Measurements from ENCODE around the gene IL21R.

Gene IL21R

GRCh38 chr16:27365142-27366089 lies 36.6 kb upstream of the IL21R start:
- peaks cover 7% of the 10 kb centered on the region for H3K4me1 ChIP-seq (ENCODE audit: control insufficient read depth, insufficient read depth, low read length)
- no peaks in the 10 kb centered on the region for H3K27me3 ChIP-seq (replicated peaks; ENCODE audit: control insufficient read depth, insufficient read depth, low read length)
- H3K36me3 ChIP-seq (ENCODE audit: control insufficient read depth, insufficient read depth, low read length, severe bottlenecking): peaks cover 22% of the 10 kb centered on the region
- H3K4me3 ChIP-seq (ENCODE audit: low read length): no peak overlapping the region
- DNase-seq (ENCODE audit: low read depth): no peak
- peaks cover 5% of the 10 kb centered on the region for H3K9me3 ChIP-seq (ENCODE audit: control insufficient read depth, low read length)
- H3K9ac ChIP-seq (ENCODE audit: low read length): no peak overlapping the region

- peaks cover 7% of the 10 kb centered on the region for H3K9me3 ChIP-seq (ENCODE audit: control insufficient read depth, low read length)
- H3K4me1 ChIP-seq (ENCODE audit: control insufficient read depth, insufficient read depth, low read length): peaks cover 7% of the 10 kb centered on the region
- no peak overlapping the region for H3K4me3 ChIP-seq (ENCODE audit: low read length)
- peak overlapping the region; percentile 12 for H3K9ac ChIP-seq (ENCODE audit: low read length)
- no peak for DNase-seq (ENCODE audit: low read depth)
- no peaks in the 10 kb centered on the region for H3K27me3 ChIP-seq (replicated peaks; ENCODE audit: control insufficient read depth, insufficient read depth, low read length)
- H3K36me3 ChIP-seq (ENCODE audit: control insufficient read depth, insufficient read depth, low read length, severe bottlenecking): peaks cover 16% of the 10 kb centered on the region
Measured at GRCh38 chr16:27366687-27367460, 35.1 kb upstream of the IL21R start.

- no peaks in the 10 kb centered on the region for H3K27me3 ChIP-seq (replicated peaks; ENCODE audit: control insufficient read depth, insufficient read depth, low read length)
- peak overlapping the region; percentile 45 for H3K4me3 ChIP-seq (ENCODE audit: low read length)
- peaks cover 7% of the 10 kb centered on the region for H3K9me3 ChIP-seq (ENCODE audit: control insufficient read depth, low read length)
- H3K4me1 ChIP-seq (ENCODE audit: control insufficient read depth, insufficient read depth, low read length): peaks cover 7% of the 10 kb centered on the region
- peak overlapping the region; percentile 4 for H3K9ac ChIP-seq (ENCODE audit: low read length)
- DNase-seq (ENCODE audit: low read depth): peak; percentile 78
- peaks cover 7% of the 10 kb centered on the region for H3K36me3 ChIP-seq (ENCODE audit: control insufficient read depth, insufficient read depth, low read length, severe bottlenecking)
Measured at GRCh38 chr16:27367461-27368357, 34.3 kb upstream of the IL21R start.

GRCh38 chr16:27368358-27368722 lies 33.6 kb upstream of the IL21R start:
- H3K9ac ChIP-seq (ENCODE audit: low read length): no peak overlapping the region
- H3K36me3 ChIP-seq (ENCODE audit: control insufficient read depth, insufficient read depth, low read length, severe bottlenecking): peaks cover 3% of the 10 kb centered on the region
- H3K27me3 ChIP-seq (replicated peaks; ENCODE audit: control insufficient read depth, insufficient read depth, low read length): no peaks in the 10 kb centered on the region
- DNase-seq (ENCODE audit: low read depth): no peak
- peaks cover 7% of the 10 kb centered on the region for H3K4me1 ChIP-seq (ENCODE audit: control insufficient read depth, insufficient read depth, low read length)
- H3K9me3 ChIP-seq (ENCODE audit: control insufficient read depth, low read length): peaks cover 7% of the 10 kb centered on the region
- H3K4me3 ChIP-seq (ENCODE audit: low read length): no peak overlapping the region

GRCh38 chr16:27369806-27370205 lies 32.2 kb upstream of the IL21R start:
- Histone ChIP-seq H3K9ac (ENCODE audit: low read length) (no peak overlapping the region), H3K36me3 (ENCODE audit: control insufficient read depth, insufficient read depth, low read length, severe bottlenecking) (no peaks in the 10 kb centered on the region), H3K27me3 (replicated peaks; ENCODE audit: control insufficient read depth, insufficient read depth, low read length) (no peaks in the 10 kb centered on the region), H3K9me3 (ENCODE audit: control insufficient read depth, low read length) (peaks cover 7% of the 10 kb centered on the region), H3K4me3 (ENCODE audit: low read length) (no peak overlapping the region), H3K4me1 (ENCODE audit: control insufficient read depth, insufficient read depth, low read length) (peaks cover 7% of the 10 kb centered on the region)
- no peak for DNase-seq (ENCODE audit: low read depth)

GRCh38 chr16:27370318-27370717 lies 31.7 kb upstream of the IL21R start:
- Histone ChIP-seq H3K4me1 (ENCODE audit: control insufficient read depth, insufficient read depth, low read length) (peaks cover 7% of the 10 kb centered on the region), H3K9ac (ENCODE audit: low read length) (no peak overlapping the region), H3K27me3 (replicated peaks; ENCODE audit: control insufficient read depth, insufficient read depth, low read length) (no peaks in the 10 kb centered on the region), H3K4me3 (ENCODE audit: low read length) (no peak overlapping the region), H3K36me3 (ENCODE audit: control insufficient read depth, insufficient read depth, low read length, severe bottlenecking) (no peaks in the 10 kb centered on the region), H3K9me3 (ENCODE audit: control insufficient read depth, low read length) (peaks cover 7% of the 10 kb centered on the region)
- DNase-seq (ENCODE audit: low read depth): no peak

GRCh38 chr16:27373312-27373711 lies 28.7 kb upstream of the IL21R start:
- H3K4me3 ChIP-seq (ENCODE audit: low read length): no peak overlapping the region
- H3K36me3 ChIP-seq (ENCODE audit: control insufficient read depth, insufficient read depth, low read length, severe bottlenecking): no peaks in the 10 kb centered on the region
- DNase-seq (ENCODE audit: low read depth): no peak

GRCh38 chr16:27374221-27374803 lies 27.7 kb upstream of the IL21R start:
- peaks cover 6% of the 10 kb centered on the region for H3K27me3 ChIP-seq (replicated peaks; ENCODE audit: control insufficient read depth, insufficient read depth, low read length)
- DNase-seq (ENCODE audit: low read depth): no peak
- H3K9ac ChIP-seq (ENCODE audit: low read length): no peak overlapping the region
- H3K36me3 ChIP-seq (ENCODE audit: control insufficient read depth, insufficient read depth, low read length, severe bottlenecking): no peaks in the 10 kb centered on the region
- H3K4me1 ChIP-seq (ENCODE audit: control insufficient read depth, insufficient read depth, low read length): no peaks in the 10 kb centered on the region
- peaks cover 7% of the 10 kb centered on the region for H3K9me3 ChIP-seq (ENCODE audit: control insufficient read depth, low read length)
- no peak overlapping the region for H3K4me3 ChIP-seq (ENCODE audit: low read length)

More at GRCh38 chr16:27373312-27373711, 28.7 kb upstream of the IL21R start:
- H3K9ac ChIP-seq (ENCODE audit: low read length): no peak overlapping the region
- H3K9me3 ChIP-seq (ENCODE audit: control insufficient read depth, low read length): peaks cover 7% of the 10 kb centered on the region
- peaks cover 6% of the 10 kb centered on the region for H3K27me3 ChIP-seq (replicated peaks; ENCODE audit: control insufficient read depth, insufficient read depth, low read length)
- H3K4me1 ChIP-seq (ENCODE audit: control insufficient read depth, insufficient read depth, low read length): no peaks in the 10 kb centered on the region

GRCh38 chr16:27374804-27375425 lies 27.1 kb upstream of the IL21R start:
- H3K9ac ChIP-seq (ENCODE audit: low read length): no peak overlapping the region
- peaks cover 6% of the 10 kb centered on the region for H3K27me3 ChIP-seq (replicated peaks; ENCODE audit: control insufficient read depth, insufficient read depth, low read length)
- H3K4me1 ChIP-seq (ENCODE audit: control insufficient read depth, insufficient read depth, low read length): no peaks in the 10 kb centered on the region
- H3K4me3 ChIP-seq (ENCODE audit: low read length): no peak overlapping the region
- peaks cover 7% of the 10 kb centered on the region for H3K9me3 ChIP-seq (ENCODE audit: control insufficient read depth, low read length)
- DNase-seq (ENCODE audit: low read depth): peak; percentile 52
- H3K36me3 ChIP-seq (ENCODE audit: control insufficient read depth, insufficient read depth, low read length, severe bottlenecking): no peaks in the 10 kb centered on the region
